LNCAP (cell line): ENCODE data around the gene SLC44A2.

Experiments used
- TF ChIP-seq, protein P1 (sequence below): fragments of 450-650 bp; IDR thresholded peaks from 2 replicates; pipeline ENCODE4 v1.5.1; 2017; ENCODE audit warnings: mild to moderate bottlenecking

The SLC44A2 gene

GRCh38 chr19:10683064-10683426 lies 57.7 kb downstream of the SLC44A2 start:
- TF ChIP-seq, protein P1, sequence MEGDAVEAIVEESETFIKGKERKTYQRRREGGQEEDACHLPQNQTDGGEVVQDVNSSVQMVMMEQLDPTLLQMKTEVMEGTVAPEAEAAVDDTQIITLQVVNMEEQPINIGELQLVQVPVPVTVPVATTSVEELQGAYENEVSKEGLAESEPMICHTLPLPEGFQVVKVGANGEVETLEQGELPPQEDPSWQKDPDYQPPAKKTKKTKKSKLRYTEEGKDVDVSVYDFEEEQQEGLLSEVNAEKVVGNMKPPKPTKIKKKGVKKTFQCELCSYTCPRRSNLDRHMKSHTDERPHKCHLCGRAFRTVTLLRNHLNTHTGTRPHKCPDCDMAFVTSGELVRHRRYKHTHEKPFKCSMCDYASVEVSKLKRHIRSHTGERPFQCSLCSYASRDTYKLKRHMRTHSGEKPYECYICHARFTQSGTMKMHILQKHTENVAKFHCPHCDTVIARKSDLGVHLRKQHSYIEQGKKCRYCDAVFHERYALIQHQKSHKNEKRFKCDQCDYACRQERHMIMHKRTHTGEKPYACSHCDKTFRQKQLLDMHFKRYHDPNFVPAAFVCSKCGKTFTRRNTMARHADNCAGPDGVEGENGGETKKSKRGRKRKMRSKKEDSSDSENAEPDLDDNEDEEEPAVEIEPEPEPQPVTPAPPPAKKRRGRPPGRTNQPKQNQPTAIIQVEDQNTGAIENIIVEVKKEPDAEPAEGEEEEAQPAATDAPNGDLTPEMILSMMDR, result no peak

GRCh38 chr19:10683582-10683981 lies 58.2 kb downstream of the SLC44A2 start:
- TF ChIP-seq, protein P1, result no peak

DNA sequence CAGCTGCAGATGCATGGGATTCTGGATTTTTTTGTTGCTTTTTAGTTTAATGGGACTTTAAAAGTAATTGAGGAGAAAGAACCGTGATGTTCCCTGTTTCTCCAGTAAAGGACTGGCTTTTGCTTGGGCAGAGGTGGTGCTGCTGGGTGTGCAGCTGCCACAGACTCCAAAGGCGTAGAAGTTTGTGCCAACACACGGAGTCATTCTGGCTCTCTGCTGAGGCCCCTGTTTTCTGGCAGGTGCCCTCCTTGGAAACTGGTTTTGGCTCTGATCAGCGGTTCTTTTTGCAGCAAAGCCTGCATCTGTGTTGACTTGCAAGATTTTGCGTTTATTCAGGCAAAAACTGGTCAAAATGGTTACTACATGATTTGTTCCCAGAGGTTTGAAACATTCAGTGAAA lies 59.9 kb downstream of the SLC44A2 start:
- TF ChIP-seq, protein P1, result no peak

- TF ChIP-seq, protein P1, result no peak
These were observed 60.8 kb downstream of the SLC44A2 start for GRCh38 chr19:10686193-10686592.

DNA sequence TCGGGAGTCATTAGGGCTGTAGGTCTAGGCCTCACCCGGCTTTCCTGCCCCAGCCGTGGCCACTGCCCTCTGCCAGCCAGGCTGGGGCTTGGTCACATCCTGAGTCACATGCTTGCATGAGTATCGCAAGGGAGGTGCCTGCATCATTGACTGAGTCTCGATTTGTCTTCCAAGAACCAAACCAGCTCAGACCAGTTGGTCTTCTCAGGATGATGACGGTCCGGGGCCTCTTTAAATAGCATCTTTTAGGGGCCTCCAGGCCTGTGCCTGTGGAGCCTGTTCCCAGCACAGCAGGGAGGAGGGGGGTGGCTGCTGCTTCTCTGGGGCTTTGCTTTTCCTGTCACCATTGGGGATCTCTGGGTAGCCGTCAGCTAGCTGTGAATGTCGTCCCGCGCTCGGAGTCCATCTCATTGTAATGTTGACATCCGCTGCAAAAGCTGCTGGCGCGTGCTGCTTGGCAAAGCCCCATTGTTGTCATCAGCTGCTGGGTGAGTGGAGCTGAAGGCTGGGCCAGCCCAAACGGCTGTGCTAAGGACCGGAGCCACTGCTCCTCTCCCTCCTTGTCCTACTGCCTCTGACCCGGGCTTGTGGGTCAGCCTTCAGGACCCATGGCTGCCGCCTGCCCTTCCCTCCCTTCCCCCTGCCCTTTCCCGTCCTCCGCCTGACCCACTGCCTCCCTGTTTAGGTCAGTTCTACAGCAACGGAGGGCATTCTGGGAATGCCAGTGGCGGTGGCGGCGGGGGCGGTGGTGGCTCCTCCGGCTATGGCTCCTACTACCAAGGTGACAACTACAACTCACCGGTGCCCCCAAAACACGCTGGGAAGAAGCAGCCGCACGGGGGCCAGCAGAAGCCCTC lies 61.5 kb downstream of the SLC44A2 start:
- TF ChIP-seq, protein P1, result no peak

DNA sequence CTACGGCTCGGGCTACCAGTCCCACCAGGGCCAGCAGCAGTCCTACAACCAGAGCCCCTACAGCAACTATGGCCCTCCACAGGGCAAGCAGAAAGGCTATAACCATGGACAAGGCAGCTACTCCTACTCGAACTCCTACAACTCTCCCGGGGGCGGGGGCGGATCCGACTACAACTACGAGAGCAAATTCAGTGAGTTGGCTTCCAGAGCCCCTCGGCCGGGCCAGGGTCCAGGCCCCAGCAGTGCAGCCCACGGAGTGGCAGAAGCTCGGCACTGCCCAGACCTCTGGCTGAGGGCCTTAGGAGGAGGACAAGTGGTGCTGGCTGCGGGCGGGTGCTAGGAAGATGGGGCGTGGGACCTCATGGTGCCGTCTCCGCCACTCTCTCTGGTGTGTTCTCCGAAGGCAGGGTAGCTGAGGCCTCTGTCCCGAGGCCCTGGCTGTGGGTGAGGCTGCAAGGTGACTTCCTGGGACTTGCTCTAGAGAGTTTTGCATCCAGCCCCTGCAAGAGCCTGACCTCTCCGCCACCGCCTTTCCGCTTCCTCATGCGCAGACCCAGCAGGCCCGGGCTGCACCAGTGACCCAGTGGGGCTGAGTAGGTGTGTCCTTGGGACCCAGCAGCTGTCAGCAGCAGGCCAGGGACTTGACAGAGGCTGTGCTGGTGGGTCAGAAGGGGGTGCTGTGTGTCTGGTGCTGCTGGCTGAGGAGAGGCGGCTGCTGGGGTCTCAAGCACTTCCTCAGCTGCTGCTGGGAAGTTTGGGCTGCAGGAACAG lies 62.4 kb downstream of the SLC44A2 start:
- TF ChIP-seq, protein P1, result no peak

DNA sequence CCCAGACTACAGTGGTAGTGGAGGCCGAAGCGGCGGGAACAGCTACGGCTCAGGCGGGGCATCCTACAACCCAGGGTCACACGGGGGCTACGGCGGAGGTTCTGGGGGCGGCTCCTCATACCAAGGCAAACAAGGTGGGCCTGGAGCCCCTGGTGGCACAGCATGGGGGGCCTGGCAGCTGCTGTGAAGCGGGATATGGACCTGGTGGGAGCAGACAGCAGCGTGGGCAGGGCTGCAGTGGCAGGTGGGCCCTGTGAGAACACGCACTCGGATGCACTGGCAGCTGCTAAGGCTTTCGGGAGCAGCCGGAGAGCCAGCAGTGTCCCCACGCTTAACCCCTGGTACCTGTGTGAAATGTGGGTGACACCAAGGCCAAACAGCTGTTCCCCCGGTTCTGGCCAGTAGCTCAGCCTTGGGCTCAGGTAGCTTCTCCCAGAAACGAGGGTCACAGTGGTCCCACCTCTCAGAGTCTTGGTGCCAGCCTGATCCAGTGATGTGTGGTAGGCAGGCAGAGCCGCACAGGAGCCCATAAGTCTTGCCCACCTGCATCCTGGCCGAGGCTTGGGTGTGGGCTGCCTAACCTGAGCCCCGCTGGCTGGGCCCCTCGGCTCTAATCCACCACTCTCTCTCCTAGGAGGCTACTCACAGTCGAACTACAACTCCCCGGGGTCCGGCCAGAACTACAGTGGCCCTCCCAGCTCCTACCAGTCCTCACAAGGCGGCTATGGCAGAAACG lies 63.4 kb downstream of the SLC44A2 start:
- TF ChIP-seq, protein P1, result no peak
